ENCODE data around the gene MGST3. TPM values are rescaled to one million over a fixed set of nuclear protein-coding genes. Genes with fewer than 3 reads are reported as not detected.
"Not testable (repeated sequence)": the region's sequence is repeated elsewhere in the genome, so short reads cannot be mapped to it uniquely, and the experiment has no call there.

MGST3 gene
- total RNA-seq, 2 donors from 2014 or later: 491 to 509 TPM

DNA sequence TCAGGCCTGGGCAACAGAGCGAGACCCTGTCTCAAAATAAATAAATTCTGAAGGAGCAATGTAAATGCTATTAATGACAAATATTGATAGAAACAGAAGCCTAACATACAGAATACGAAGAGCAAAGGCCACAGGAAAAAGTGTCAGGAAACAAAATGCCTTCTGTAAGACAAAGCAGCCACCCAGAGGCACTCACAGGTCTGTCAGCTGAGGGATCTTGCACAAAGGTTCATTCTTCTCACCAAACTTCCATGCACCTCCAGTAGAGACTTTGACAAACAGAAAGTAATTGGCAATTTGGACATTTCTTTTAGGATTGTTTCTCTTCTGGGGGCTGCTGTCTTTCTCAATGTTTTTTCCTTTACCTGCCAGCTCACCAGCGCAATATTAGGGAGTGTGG is 68.5 kb downstream of the MGST3 start:
- no peaks in the 10 kb centered on the region for H3K27me3 ChIP-seq
- TF ChIP-seq, protein P1, sequence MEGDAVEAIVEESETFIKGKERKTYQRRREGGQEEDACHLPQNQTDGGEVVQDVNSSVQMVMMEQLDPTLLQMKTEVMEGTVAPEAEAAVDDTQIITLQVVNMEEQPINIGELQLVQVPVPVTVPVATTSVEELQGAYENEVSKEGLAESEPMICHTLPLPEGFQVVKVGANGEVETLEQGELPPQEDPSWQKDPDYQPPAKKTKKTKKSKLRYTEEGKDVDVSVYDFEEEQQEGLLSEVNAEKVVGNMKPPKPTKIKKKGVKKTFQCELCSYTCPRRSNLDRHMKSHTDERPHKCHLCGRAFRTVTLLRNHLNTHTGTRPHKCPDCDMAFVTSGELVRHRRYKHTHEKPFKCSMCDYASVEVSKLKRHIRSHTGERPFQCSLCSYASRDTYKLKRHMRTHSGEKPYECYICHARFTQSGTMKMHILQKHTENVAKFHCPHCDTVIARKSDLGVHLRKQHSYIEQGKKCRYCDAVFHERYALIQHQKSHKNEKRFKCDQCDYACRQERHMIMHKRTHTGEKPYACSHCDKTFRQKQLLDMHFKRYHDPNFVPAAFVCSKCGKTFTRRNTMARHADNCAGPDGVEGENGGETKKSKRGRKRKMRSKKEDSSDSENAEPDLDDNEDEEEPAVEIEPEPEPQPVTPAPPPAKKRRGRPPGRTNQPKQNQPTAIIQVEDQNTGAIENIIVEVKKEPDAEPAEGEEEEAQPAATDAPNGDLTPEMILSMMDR (IDR thresholded peaks at IDR 0.05): no peak
- H3K4me1 ChIP-seq: peaks cover 0 to 32% of the 10 kb centered on the region in 2 donors
- H3K9me3 ChIP-seq: no peaks in the 10 kb centered on the region
- DNase-seq (ENCODE audit: low spot score): no peak
- H3K4me3 ChIP-seq: no peak overlapping the region
- no peak overlapping the region for H3K27ac ChIP-seq
- H3K36me3 ChIP-seq: no peaks in the 10 kb centered on the region

DNA sequence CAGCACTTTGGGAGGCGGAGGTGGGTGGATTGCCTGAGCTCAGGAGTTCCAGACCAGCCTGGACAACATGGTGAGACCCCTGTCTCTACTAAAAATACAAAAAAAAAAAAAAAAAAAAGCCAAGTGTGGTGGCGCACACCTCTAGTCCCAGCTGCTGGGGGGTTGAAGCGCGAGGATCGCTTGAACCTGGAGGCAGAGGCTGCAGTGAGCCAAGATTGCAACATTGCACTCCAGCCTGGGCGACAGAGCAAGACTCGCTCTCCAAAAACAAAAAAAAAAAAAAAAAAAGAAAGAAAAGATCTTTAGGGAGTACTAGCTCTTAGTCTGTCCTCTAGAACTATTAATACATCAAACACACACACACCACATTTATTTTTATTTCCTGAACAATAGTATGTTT is 70.9 kb downstream of the MGST3 start:
- H3K4me1 ChIP-seq: peaks cover 0 to 18% of the 10 kb centered on the region in 2 donors
- H3K9me3 ChIP-seq; H3K27ac ChIP-seq; H3K27me3 ChIP-seq; H3K36me3 ChIP-seq; DNase-seq (ENCODE audit: low spot score); H3K4me3 ChIP-seq: not testable (repeated sequence)

DNA sequence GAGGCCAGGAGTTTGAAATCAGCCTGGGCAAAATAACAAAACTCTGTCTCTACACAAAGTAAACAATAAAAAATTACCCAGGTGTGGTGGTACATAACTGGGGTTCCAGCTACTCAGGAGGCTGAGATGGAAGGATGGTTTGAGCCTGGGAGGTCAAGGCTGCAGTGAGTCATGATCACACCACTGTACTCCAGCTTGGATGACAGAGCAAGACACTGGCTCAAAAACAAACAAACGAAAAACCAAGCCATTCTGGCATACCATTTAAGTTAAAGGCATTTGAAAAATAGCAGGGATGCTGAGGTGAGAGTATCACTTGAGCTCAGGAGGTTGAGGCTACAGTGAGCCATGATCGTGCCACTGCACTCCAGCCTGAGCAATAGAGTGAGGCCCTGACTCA is 72.6 kb downstream of the MGST3 start:
- no peaks in the 10 kb centered on the region for H3K27me3 ChIP-seq
- H3K36me3 ChIP-seq: no peaks in the 10 kb centered on the region
- peaks cover 0 to 8% of the 10 kb centered on the region in 2 donors for H3K4me1 ChIP-seq
- DNase-seq (ENCODE audit: low spot score): no peak
- H3K27ac ChIP-seq: no peak overlapping the region
- H3K4me3 ChIP-seq: no peak overlapping the region
- H3K9me3 ChIP-seq: no peaks in the 10 kb centered on the region
- TF ChIP-seq, protein P1 (IDR thresholded peaks at IDR 0.05): no peak

Other genes with a start within 250 kb of the MGST3 start
- gene RXRG, start 186.1 kb upstream of the MGST3 start, total RNA-seq: 1 to 10 TPM; 1.2 to 3.3 TPM
- gene LRRC52, start 87.2 kb upstream of the MGST3 start, total RNA-seq: not detected
- 10 to 100 TPM; 55.0 to 66.2 TPM for gene ALDH9A1, start 67.3 kb downstream of the MGST3 start, total RNA-seq
- 10 to 100 TPM; 48.0 to 54.3 TPM for gene TMCO1, start 137.6 kb downstream of the MGST3 start, total RNA-seq
- 10 to 100 TPM in 1 of 2 donors, 1 to 10 TPM in 1; 8.8 to 19.3 TPM for gene UCK2, start 196.4 kb downstream of the MGST3 start, total RNA-seq